Keratinocyte (primary cell): ENCODE data around the gene PYDC1. TPM values are rescaled to one million over a fixed set of nuclear protein-coding genes. Genes with fewer than 3 reads are reported as not detected.

Experiments used
- DNase-seq: peaks from one replicate; pipeline ENCODE4 v3.0.0-alpha.2; 2011; ENCODE audit warnings: low read depth, missing footprints, low spot score
- FAIRE-seq: peaks from 2 replicates; lab custom pipeline; 2011; peaks lifted over from hg19 to GRCh38; lab: Jason Lieb, UNC
- H2AFZ ChIP-seq: 2 replicates; pipeline ENCODE4 v1.6.0; 2012; ENCODE audit warnings: low read length, control low read depth, inconsistent platforms; ENCODE audit not compliant: control insufficient read depth
- H3K27ac ChIP-seq: 2 replicates; pipeline ENCODE4 v1.5.1; 2011; ENCODE audit warnings: low read length; ENCODE audit not compliant: control insufficient read depth, insufficient read depth
- H3K27me3 ChIP-seq: 3 replicates; pipeline ENCODE4 v1.6.0; 2011; ENCODE audit warnings: low read length; ENCODE audit not compliant: control insufficient read depth, insufficient read depth; ENCODE audit errors: extremely low read depth
- H3K36me3 ChIP-seq, 2 experiments: 2 replicates in 1 of 2; 3 replicates in 1 of 2; pipeline ENCODE4 v1.5.1; 2011; ENCODE audit warnings: low read length in 2 of 2, mild to moderate bottlenecking in 1 of 2; ENCODE audit not compliant: control insufficient read depth in 2 of 2, insufficient read depth in 2 of 2; ENCODE audit errors: extremely low read depth in 1 of 2
- H3K4me1 ChIP-seq: 3 replicates; pipeline ENCODE4 v1.5.1; 2011; ENCODE audit warnings: low read length; ENCODE audit not compliant: control insufficient read depth, insufficient read depth; ENCODE audit errors: extremely low read depth
- H3K4me2 ChIP-seq: 3 replicates; pipeline ENCODE4 v1.6.0; 2011; ENCODE audit warnings: low read depth, low read length; ENCODE audit not compliant: control insufficient read depth, insufficient read depth; ENCODE audit errors: extremely low read depth
- H3K4me3 ChIP-seq, 3 experiments: fragments of 200-600 bp in 1 of 3; sonication (generic) in 1 of 3; 2 replicates in 2 of 3; 3 replicates in 1 of 3; pipeline ENCODE4 v1.5.1; 2011 to 2016; ENCODE audit warnings: low read length in 3 of 3, mild to moderate bottlenecking in 3 of 3, control low read depth in 2 of 3, inconsistent platforms in 1 of 3, low read depth in 1 of 3, mixed read lengths in 1 of 3, mixed run types in 1 of 3, moderate library complexity in 1 of 3; ENCODE audit not compliant: control insufficient read depth in 2 of 3, insufficient read depth in 2 of 3; ENCODE audit errors: extremely low read depth in 1 of 3
- H3K79me2 ChIP-seq: 2 replicates; pipeline ENCODE4 v1.6.0; 2012; ENCODE audit warnings: low read length; ENCODE audit not compliant: control insufficient read depth, insufficient read depth
- H3K9ac ChIP-seq: 3 replicates; pipeline ENCODE4 v1.6.0; 2011; ENCODE audit warnings: low read length; ENCODE audit not compliant: control insufficient read depth, insufficient read depth; ENCODE audit errors: extremely low read depth
- H3K9me1 ChIP-seq: 3 replicates; pipeline ENCODE4 v1.6.0; 2011; ENCODE audit warnings: low read length; ENCODE audit not compliant: control insufficient read depth, insufficient read depth; ENCODE audit errors: extremely low read depth
- H3K9me3 ChIP-seq: 2 replicates; pipeline ENCODE4 v1.5.1; 2012; ENCODE audit warnings: low read depth, low read length; ENCODE audit not compliant: control insufficient read depth
- H4K20me1 ChIP-seq: 3 replicates; pipeline ENCODE4 v1.6.0; 2011; ENCODE audit warnings: low read length; ENCODE audit not compliant: control insufficient read depth, insufficient read depth; ENCODE audit errors: extremely low read depth
- EZH2 ChIP-seq: IDR thresholded peaks from one replicate; pipeline ENCODE4 v1.6.1; 2012; ENCODE audit warnings: inconsistent platforms, mild to moderate bottlenecking, low read length, moderate library complexity
- dilution Hi-C: fragments of 300-500 bp; cut with MboI; formaldehyde crosslinking; loops from one replicate; pipeline ENCODE4 v1.7.0; 2020; ENCODE audit warnings: low sequenced_read_pairs; ENCODE audit not compliant: extremely low pct_ligation_motif_present
- polyA plus RNA-seq, 5 experiments: library from polyadenylated mRNA; depleted of rRNA in 3 of 5; stranded (reverse) in 3 of 5; stranded (forward) in 1 of 5; unstranded in 1 of 5; fragments of >200 nt; gene quantifications; 1 replicate in 1 of 5; 2 replicates in 3 of 5; 3 replicates in 1 of 5; pipeline versions ENCODE4 v1.2.1 to v1.2.3, GENCODE V29; 2011 to 2012; ENCODE audit warnings: missing spikeins in 2 of 5, low read depth in 1 of 5, low replicate concordance in 1 of 5
- TF ChIP-seq, protein P1 (sequence below), 3 experiments: IDR thresholded peaks in 1 of 3; conservative IDR thresholded peaks in 1 of 3; optimal IDR thresholded peaks in 1 of 3; 2 replicates in 2 of 3; 3 replicates in 1 of 3; pipeline versions ENCODE3 to v1.5.1; 2011; ENCODE audit warnings: low read length in 3 of 3, mild to moderate bottlenecking in 3 of 3, moderate library complexity in 2 of 3, control low read depth in 1 of 3, inconsistent platforms in 1 of 3; ENCODE audit not compliant: insufficient read depth in 2 of 3; ENCODE audit errors: extremely low read depth in 1 of 3

The PYDC1 gene
- polyA plus RNA-seq, 1 donor (not counting 4 experiments of a cell fraction or from before 2014, with no cell fraction given): not detected

DNA sequence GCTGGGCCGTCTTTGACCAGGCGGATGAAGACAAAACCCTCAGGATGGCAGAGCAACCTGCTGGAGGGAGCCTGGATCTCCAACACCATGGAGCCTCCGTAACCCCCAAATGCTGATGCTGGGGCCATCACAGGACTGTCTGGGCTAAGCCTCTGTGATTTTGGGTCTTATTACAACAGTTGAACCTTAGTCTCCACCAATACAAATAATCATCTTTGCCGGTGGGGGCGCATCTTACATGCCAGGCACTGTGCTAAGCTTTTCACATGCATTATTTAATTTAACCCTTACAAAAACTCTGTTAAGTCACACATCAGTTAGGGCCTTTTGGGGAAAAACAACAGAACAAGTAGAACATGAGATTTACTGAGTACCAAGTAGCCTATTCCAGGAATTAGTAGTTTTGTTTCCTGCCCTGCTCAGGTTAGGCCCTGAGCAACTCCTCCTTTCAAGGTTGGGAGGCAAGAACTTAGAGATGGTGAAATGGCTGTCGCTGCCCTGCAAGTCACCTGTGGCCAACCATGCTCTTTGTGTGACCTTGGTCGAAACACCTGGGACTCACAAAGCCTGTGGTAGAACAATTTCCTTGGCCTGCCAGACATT lies 33.9 kb upstream of the PYDC1 start:
- Histone ChIP-seq H3K27me3 (no peaks in the 10 kb centered on the region), H3K36me3 (no peaks in the 10 kb centered on the region), H3K4me2 (no peak overlapping the region), H3K9ac (no peak overlapping the region), H3K9me1 (no peaks in the 10 kb centered on the region), H4K20me1 (no peaks in the 10 kb centered on the region), H2AFZ (no peak overlapping the region), H3K9me3 (no peaks in the 10 kb centered on the region), H3K79me2 (no peaks in the 10 kb centered on the region), H3K4me1 (peaks cover 20% of the 10 kb centered on the region), H3K27ac (no peak overlapping the region), H3K4me3 (no peak overlapping the region)
- FAIRE-seq (no peak), DNase-seq (no peak)
- TF ChIP-seq EZH2: no peak
- TF ChIP-seq, protein P1, sequence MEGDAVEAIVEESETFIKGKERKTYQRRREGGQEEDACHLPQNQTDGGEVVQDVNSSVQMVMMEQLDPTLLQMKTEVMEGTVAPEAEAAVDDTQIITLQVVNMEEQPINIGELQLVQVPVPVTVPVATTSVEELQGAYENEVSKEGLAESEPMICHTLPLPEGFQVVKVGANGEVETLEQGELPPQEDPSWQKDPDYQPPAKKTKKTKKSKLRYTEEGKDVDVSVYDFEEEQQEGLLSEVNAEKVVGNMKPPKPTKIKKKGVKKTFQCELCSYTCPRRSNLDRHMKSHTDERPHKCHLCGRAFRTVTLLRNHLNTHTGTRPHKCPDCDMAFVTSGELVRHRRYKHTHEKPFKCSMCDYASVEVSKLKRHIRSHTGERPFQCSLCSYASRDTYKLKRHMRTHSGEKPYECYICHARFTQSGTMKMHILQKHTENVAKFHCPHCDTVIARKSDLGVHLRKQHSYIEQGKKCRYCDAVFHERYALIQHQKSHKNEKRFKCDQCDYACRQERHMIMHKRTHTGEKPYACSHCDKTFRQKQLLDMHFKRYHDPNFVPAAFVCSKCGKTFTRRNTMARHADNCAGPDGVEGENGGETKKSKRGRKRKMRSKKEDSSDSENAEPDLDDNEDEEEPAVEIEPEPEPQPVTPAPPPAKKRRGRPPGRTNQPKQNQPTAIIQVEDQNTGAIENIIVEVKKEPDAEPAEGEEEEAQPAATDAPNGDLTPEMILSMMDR (optimal IDR thresholded peaks at IDR 0.05 in 1 of 3, IDR thresholded peaks at IDR 0.05 in 1 of 3, conservative IDR thresholded peaks at IDR 0.05 in 1 of 3; ENCODE audit: extremely low read depth in 1 of 3, insufficient read depth in 2 of 3, low read length in 3 of 3): no peak
- dilution Hi-C loops: no loop called here

GRCh38 chr16:31248344-31248743 lies 31.4 kb upstream of the PYDC1 start:
- Histone ChIP-seq H3K9me1 (no peaks in the 10 kb centered on the region), H3K27me3 (no peaks in the 10 kb centered on the region), H3K4me2 (peak overlapping the region; percentile 56), H3K36me3 (no peaks in the 10 kb centered on the region), H3K9ac (no peak overlapping the region), H3K4me1 (peaks cover 12% of the 10 kb centered on the region), H3K4me3 (no peak overlapping the region), H4K20me1 (no peaks in the 10 kb centered on the region), H3K79me2 (no peaks in the 10 kb centered on the region), H3K27ac (peak overlapping the region; percentile 13), H2AFZ (peak overlapping the region; percentile 27), H3K9me3 (no peaks in the 10 kb centered on the region)
- peak; percentile 48 for DNase-seq
- FAIRE-seq: peak; percentile 71
- dilution Hi-C loops: no loop called here
- TF ChIP-seq, protein P1 (optimal IDR thresholded peaks at IDR 0.05 in 1 of 3, IDR thresholded peaks at IDR 0.05 in 1 of 3, conservative IDR thresholded peaks at IDR 0.05 in 1 of 3; ENCODE audit: extremely low read depth in 1 of 3, insufficient read depth in 2 of 3, low read length in 3 of 3): no peak
- no peak for TF ChIP-seq EZH2
